Natural killer cell (primary cell): Measurements from ENCODE around the gene HCFC1. TPM values are rescaled to one million over a fixed set of nuclear protein-coding genes. Genes with fewer than 3 reads are reported as not detected.

ENCODE experiments used
- ATAC-seq, 3 donors: fragments of 150-1000 bp in 2 of 3; fragments of 200-7000 bp in 1 of 3; cut with Tn5 transposase; 1 replicate in 1 of 3; 2 replicates in 2 of 3; pipeline ENCODE4 v1.10.0; 2021; ENCODE audit warnings: mild to moderate bottlenecking in 2 of 3, moderate library complexity in 2 of 3
- DNase-seq, 2 donors: peaks; one replicate each; pipeline versions ENCODE4 v3.0.0 to v3.0.0-alpha.2; 2013 to 2021; ENCODE audit warnings: mixed read lengths in 1 of 2
- H3K27ac ChIP-seq: one replicate; pipeline ENCODE4 v1.5.1; 2013; ENCODE audit warnings: mild to moderate bottlenecking, low read length
- H3K27me3 ChIP-seq: one replicate; pipeline ENCODE4 v1.6.1; 2013; ENCODE audit warnings: low read length; ENCODE audit not compliant: control insufficient read depth, insufficient read depth
- H3K36me3 ChIP-seq: one replicate; pipeline ENCODE4 v1.6.1; 2013; ENCODE audit warnings: low read length; ENCODE audit not compliant: control insufficient read depth, insufficient read depth
- H3K4me1 ChIP-seq: one replicate; pipeline ENCODE4 v1.6.1; 2013; ENCODE audit warnings: low read length; ENCODE audit not compliant: control insufficient read depth, insufficient read depth
- H3K4me3 ChIP-seq: one replicate; pipeline ENCODE4 v1.5.1; 2013; ENCODE audit warnings: low read length
- H3K9me3 ChIP-seq: one replicate; pipeline ENCODE4 v1.6.1; 2013; ENCODE audit warnings: low read length; ENCODE audit not compliant: control insufficient read depth, insufficient read depth
- H3K27ac Mint-ChIP-seq, 2 donors: one replicate each; pipeline ENCODE4 v1.8.0; 2022; ENCODE audit warnings: mild to moderate bottlenecking in 2 of 2, mixed read lengths in 2 of 2, moderate library complexity in 1 of 2
- H3K27me3 Mint-ChIP-seq, 2 donors: one replicate each; pipeline ENCODE4 v1.8.0; 2022; ENCODE audit warnings: low read depth in 2 of 2, mixed read lengths in 2 of 2
- H3K36me3 Mint-ChIP-seq: one replicate; pipeline ENCODE4 v1.8.0; 2022; ENCODE audit warnings: mixed read lengths
- H3K4me1 Mint-ChIP-seq, 2 donors: one replicate each; pipeline ENCODE4 v1.8.0; 2022; ENCODE audit warnings: mixed read lengths in 2 of 2
- H3K4me3 Mint-ChIP-seq: one replicate; pipeline ENCODE4 v1.8.0; 2022; ENCODE audit warnings: mild to moderate bottlenecking, moderate library complexity, mixed read lengths
- H3K9me3 Mint-ChIP-seq, 2 donors: one replicate each; pipeline ENCODE4 v1.8.0; 2022; ENCODE audit warnings: mixed read lengths in 2 of 2
- WGBS: methylation state at CpG from one replicate; pipeline ENCODE4 v1.1.7; 2013; ENCODE audit warnings: missing lambda C conversion rate; ENCODE audit not compliant: insufficient coverage; 5-methylcytosine and 5-hydroxymethylcytosine counted together
- intact Hi-C: fragments of 100-400 bp; cut with micrococcal nuclease; formaldehyde crosslinking; loops from one replicate; pipeline ENCODE4 v1.14.2; 2022
- total RNA-seq, 4 donors: library from RNA; stranded (reverse); fragments of 120-200 nt in 1 of 4; gene quantifications; one replicate each; pipeline versions ENCODE4 v1.2.3 to v1.2.4, GENCODE V29; 2013 to 2022
- TF ChIP-seq, protein P1 (sequence below): fragments of 200-600 bp; IDR thresholded peaks from one replicate; pipeline ENCODE4 v1.8.0; 2022; ENCODE audit warnings: antibody characterized with exemption

HCFC1 gene
- total RNA-seq, 3 donors from 2014 or later (not counting 1 experiment from before 2014, with no cell fraction given): 65.2 to 76.7 (median 67.5) TPM

DNA sequence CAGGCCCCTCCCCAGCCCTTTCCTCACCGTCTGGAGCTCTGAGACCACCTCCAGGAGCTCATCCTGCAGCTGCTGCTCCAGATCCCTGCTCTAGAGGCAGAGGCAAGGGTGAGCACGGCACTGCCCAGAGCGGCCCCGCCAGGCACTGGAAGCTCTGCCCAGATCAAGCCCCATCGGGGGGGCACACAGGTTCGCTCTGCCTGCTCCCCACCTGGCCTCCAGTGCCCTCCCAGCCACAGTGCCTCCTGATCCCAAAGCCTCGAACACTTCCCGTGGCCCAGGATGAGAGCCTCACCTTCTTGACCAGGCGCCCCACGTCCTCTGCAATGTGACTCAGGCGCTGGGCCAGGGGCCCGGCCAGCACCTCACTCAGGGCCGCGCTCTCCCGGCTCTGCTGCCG is 50.5 kb downstream of the HCFC1 start:
- no peak overlapping the region for H3K27ac Mint-ChIP-seq
- peaks cover 36 to 39% of the 10 kb centered on the region in 2 donors for H3K4me1 Mint-ChIP-seq
- ATAC-seq (no peak), DNase-seq (no peak)
- H3K36me3 Mint-ChIP-seq: no peaks in the 10 kb centered on the region
- H3K9me3 Mint-ChIP-seq: no peaks in the 10 kb centered on the region
- H3K27me3 ChIP-seq: no peaks in the 10 kb centered on the region
- 90% methylated on average over 16 of the region's 16 CpGs for WGBS
- H3K4me3 Mint-ChIP-seq: no peak overlapping the region
- no peaks in the 10 kb centered on the region for H3K27me3 Mint-ChIP-seq
- peaks cover 53% of the 10 kb centered on the region for H3K4me1 ChIP-seq
- H3K27ac ChIP-seq: no peak overlapping the region
- H3K36me3 ChIP-seq: peaks cover 32% of the 10 kb centered on the region
- TF ChIP-seq, protein P1, sequence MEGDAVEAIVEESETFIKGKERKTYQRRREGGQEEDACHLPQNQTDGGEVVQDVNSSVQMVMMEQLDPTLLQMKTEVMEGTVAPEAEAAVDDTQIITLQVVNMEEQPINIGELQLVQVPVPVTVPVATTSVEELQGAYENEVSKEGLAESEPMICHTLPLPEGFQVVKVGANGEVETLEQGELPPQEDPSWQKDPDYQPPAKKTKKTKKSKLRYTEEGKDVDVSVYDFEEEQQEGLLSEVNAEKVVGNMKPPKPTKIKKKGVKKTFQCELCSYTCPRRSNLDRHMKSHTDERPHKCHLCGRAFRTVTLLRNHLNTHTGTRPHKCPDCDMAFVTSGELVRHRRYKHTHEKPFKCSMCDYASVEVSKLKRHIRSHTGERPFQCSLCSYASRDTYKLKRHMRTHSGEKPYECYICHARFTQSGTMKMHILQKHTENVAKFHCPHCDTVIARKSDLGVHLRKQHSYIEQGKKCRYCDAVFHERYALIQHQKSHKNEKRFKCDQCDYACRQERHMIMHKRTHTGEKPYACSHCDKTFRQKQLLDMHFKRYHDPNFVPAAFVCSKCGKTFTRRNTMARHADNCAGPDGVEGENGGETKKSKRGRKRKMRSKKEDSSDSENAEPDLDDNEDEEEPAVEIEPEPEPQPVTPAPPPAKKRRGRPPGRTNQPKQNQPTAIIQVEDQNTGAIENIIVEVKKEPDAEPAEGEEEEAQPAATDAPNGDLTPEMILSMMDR: no peak
- no peak overlapping the region for H3K4me3 ChIP-seq
- intact Hi-C loops: loop anchor here (10.0 kb wide), 1 partner anchor 174 kb away; the partner anchor contains the start of gene MECP2
- no peaks in the 10 kb centered on the region for H3K9me3 ChIP-seq

GRCh38 chrX:153920546-153920945 is 51.1 kb downstream of the HCFC1 start:
- intact Hi-C loops: loop anchor here (10.0 kb wide), 1 partner anchor 174 kb away; the partner anchor contains the start of gene MECP2
- Mint-ChIP-seq H3K4me1 (peaks cover 32 to 36% of the 10 kb centered on the region in 2 donors), H3K27ac (no peak overlapping the region), H3K4me3 (no peak overlapping the region), H3K36me3 (no peaks in the 10 kb centered on the region), H3K27me3 (no peaks in the 10 kb centered on the region), H3K9me3 (no peaks in the 10 kb centered on the region)
- DNase-seq (no peak), ATAC-seq (no peak)
- no peak overlapping the region for H3K4me3 ChIP-seq
- TF ChIP-seq, protein P1: no peak
- WGBS: 96% methylated on average over 12 of the region's 14 CpGs
- peaks cover 33% of the 10 kb centered on the region for H3K36me3 ChIP-seq
- H3K27me3 ChIP-seq: no peaks in the 10 kb centered on the region
- peaks cover 49% of the 10 kb centered on the region for H3K4me1 ChIP-seq
- H3K9me3 ChIP-seq: no peaks in the 10 kb centered on the region
- no peak overlapping the region for H3K27ac ChIP-seq

DNA sequence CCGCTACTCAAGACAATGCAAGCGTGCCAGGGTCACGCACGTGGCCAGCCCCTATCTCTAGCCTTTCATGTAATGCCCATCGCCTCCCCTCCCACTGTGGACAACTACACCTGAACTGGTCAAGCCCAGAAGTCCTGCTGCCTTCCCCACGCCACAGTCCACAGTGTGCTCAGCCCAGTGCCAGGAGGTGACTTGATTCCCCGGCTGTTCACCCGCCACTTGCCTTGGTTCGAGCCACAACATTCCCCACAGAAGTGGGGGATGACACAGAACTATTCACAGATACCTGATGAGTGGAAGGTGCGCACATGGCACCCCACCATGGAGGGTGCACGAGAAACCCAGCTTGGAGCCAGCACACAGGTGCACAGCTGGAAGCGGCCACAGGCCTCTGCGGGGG is 52.3 kb downstream of the HCFC1 start:
- Mint-ChIP-seq H3K36me3 (no peaks in the 10 kb centered on the region), H3K27ac (no peak overlapping the region), H3K4me3 (no peak overlapping the region), H3K27me3 (no peaks in the 10 kb centered on the region), H3K4me1 (peaks cover 19 to 25% of the 10 kb centered on the region in 2 donors), H3K9me3 (no peaks in the 10 kb centered on the region)
- ATAC-seq (no peak), DNase-seq (no peak)
- TF ChIP-seq, protein P1: no peak
- H3K36me3 ChIP-seq: peaks cover 33% of the 10 kb centered on the region
- 96% methylated on average over 13 of the region's 13 CpGs for WGBS
- H3K9me3 ChIP-seq: no peaks in the 10 kb centered on the region
- no peak overlapping the region for H3K4me3 ChIP-seq
- intact Hi-C loops: no loop called here
- H3K27me3 ChIP-seq: no peaks in the 10 kb centered on the region
- no peak overlapping the region for H3K27ac ChIP-seq
- H3K4me1 ChIP-seq: peaks cover 36% of the 10 kb centered on the region

- Mint-ChIP-seq H3K27ac (no peak overlapping the region), H3K36me3 (no peaks in the 10 kb centered on the region), H3K27me3 (no peaks in the 10 kb centered on the region), H3K4me3 (no peak overlapping the region), H3K9me3 (no peaks in the 10 kb centered on the region), H3K4me1 (peaks cover 15 to 16% of the 10 kb centered on the region in 2 donors)
- peaks cover 22% of the 10 kb centered on the region for H3K4me1 ChIP-seq
- TF ChIP-seq, protein P1: no peak
- no peaks in the 10 kb centered on the region for H3K9me3 ChIP-seq
- H3K27me3 ChIP-seq: no peaks in the 10 kb centered on the region
- ATAC-seq: no peak
- H3K36me3 ChIP-seq: peaks cover 47% of the 10 kb centered on the region
- no peak overlapping the region for H3K4me3 ChIP-seq
- no peak for DNase-seq
- intact Hi-C loops: no loop called here
- H3K27ac ChIP-seq: no peak overlapping the region
- WGBS: 91% methylated on average over 6 of the region's 6 CpGs
Observed at GRCh38 chrX:153917869-153918268, 53.7 kb downstream of the HCFC1 start.
